HFFc6 (cell line): ENCODE measurements around the gene NPAS3. TPM values are rescaled to one million over a fixed set of nuclear protein-coding genes. Genes with fewer than 3 reads are reported as not detected.

Experiments used
- DNase-seq: peaks from one replicate; pipeline ENCODE4 v3.0.0-alpha.2; 2018
- H3K27ac Mint-ChIP-seq: 2 replicates; pipeline ENCODE4 v1.8.0; 2020; ENCODE audit warnings: mild to moderate bottlenecking, mixed read lengths
- H3K27me3 Mint-ChIP-seq: 2 replicates; pipeline ENCODE4 v1.8.0; 2021; ENCODE audit warnings: mild to moderate bottlenecking, moderate library complexity, mixed read lengths; ENCODE audit not compliant: insufficient read depth
- H3K36me3 Mint-ChIP-seq: 2 replicates; pipeline ENCODE4 v1.8.0; 2021; ENCODE audit warnings: low read depth, mixed read lengths
- H3K4me1 Mint-ChIP-seq: 2 replicates; pipeline ENCODE4 v1.8.0; 2020; ENCODE audit warnings: low read depth, mixed read lengths
- H3K4me3 Mint-ChIP-seq: 2 replicates; pipeline ENCODE4 v1.8.0; 2020; ENCODE audit warnings: mild to moderate bottlenecking, moderate library complexity, mixed read lengths
- H3K9me3 Mint-ChIP-seq: 2 replicates; pipeline ENCODE4 v1.8.0; 2020; ENCODE audit warnings: mild to moderate bottlenecking, mixed read lengths
- CTCF ChIP-seq: fragments of 200-600 bp; sonication (generic); IDR thresholded peaks from 2 replicates; pipeline ENCODE4 v1.5.0; 2021; ENCODE audit warnings: antibody characterized with exemption, mild to moderate bottlenecking
- total RNA-seq, 6 experiments: library from RNA; stranded (reverse); fragmentation: NEBNext Ultra II Directional; extraction: Animal tissue kit (Norgen Biotek cat#: 25700); gene quantifications; 2 replicates in 1 of 6; 3 replicates in 5 of 6; pipeline ENCODE4 v1.2.3, GENCODE V29; 2021

Gene NPAS3
- total RNA-seq, 6 experiments from 2014 or later: not detected

GRCh38 chr14:33609582-33609981 lies 670.9 kb downstream of the NPAS3 start:
- H3K9me3 Mint-ChIP-seq: peaks cover 11% of the 10 kb centered on the region; the same call in 1 of the 2 replicates
- H3K4me1 Mint-ChIP-seq: no peaks in the 10 kb centered on the region
- no peak for TF ChIP-seq CTCF
- H3K27me3 Mint-ChIP-seq: peaks cover 3% of the 10 kb centered on the region; the same call in 1 of the 2 replicates
- H3K36me3 Mint-ChIP-seq: no peaks in the 10 kb centered on the region
- DNase-seq: no peak
- H3K27ac Mint-ChIP-seq: no peak overlapping the region
- no peak overlapping the region for H3K4me3 Mint-ChIP-seq

- H3K4me3 Mint-ChIP-seq: no peak overlapping the region
- peaks cover 13% of the 10 kb centered on the region for H3K9me3 Mint-ChIP-seq
- peaks cover 3% of the 10 kb centered on the region; the same call in 1 of the 2 replicates for H3K27me3 Mint-ChIP-seq
- H3K27ac Mint-ChIP-seq: no peak overlapping the region
- no peaks in the 10 kb centered on the region; the same call in 1 of the 2 replicates for H3K4me1 Mint-ChIP-seq
- no peak for DNase-seq
- no peaks in the 10 kb centered on the region for H3K36me3 Mint-ChIP-seq
- no peak for TF ChIP-seq CTCF
These were observed 671.4 kb downstream of the NPAS3 start for GRCh38 chr14:33610121-33610520.

GRCh38 chr14:33611405-33612196 lies 672.9 kb downstream of the NPAS3 start:
- no peak for DNase-seq
- H3K27me3 Mint-ChIP-seq: peaks cover 5% of the 10 kb centered on the region; the same call in 1 of the 2 replicates
- no peaks in the 10 kb centered on the region for H3K36me3 Mint-ChIP-seq
- peaks cover 17% of the 10 kb centered on the region for H3K9me3 Mint-ChIP-seq
- H3K27ac Mint-ChIP-seq: no peak overlapping the region
- TF ChIP-seq CTCF: no peak
- no peak overlapping the region for H3K4me3 Mint-ChIP-seq
- no peaks in the 10 kb centered on the region; the same call in 1 of the 2 replicates for H3K4me1 Mint-ChIP-seq

GRCh38 chr14:33612197-33612505 lies 673.5 kb downstream of the NPAS3 start:
- Mint-ChIP-seq H3K27me3 (peaks cover 5% of the 10 kb centered on the region; the same call in 1 of the 2 replicates), H3K27ac (no peak overlapping the region), H3K4me1 (peaks cover 5% of the 10 kb centered on the region; the same call in 1 of the 2 replicates), H3K4me3 (no peak overlapping the region), H3K9me3 (peaks cover 17% of the 10 kb centered on the region), H3K36me3 (no peaks in the 10 kb centered on the region)
- no peak for DNase-seq
- no peak for TF ChIP-seq CTCF

GRCh38 chr14:33617154-33617553 lies 678.5 kb downstream of the NPAS3 start:
- no peaks in the 10 kb centered on the region for H3K36me3 Mint-ChIP-seq
- no peak for TF ChIP-seq CTCF
- H3K4me3 Mint-ChIP-seq: no peak overlapping the region
- peak; percentile 66 for DNase-seq
- peaks cover 5% of the 10 kb centered on the region; the same call in 1 of the 2 replicates for H3K27me3 Mint-ChIP-seq
- no peak overlapping the region for H3K27ac Mint-ChIP-seq
- peaks cover 20% of the 10 kb centered on the region for H3K9me3 Mint-ChIP-seq
- H3K4me1 Mint-ChIP-seq: peaks cover 10% of the 10 kb centered on the region; the same call in 1 of the 2 replicates
